NB4 (cell line): ENCODE data around the gene IQGAP2.

Source experiments
- DNase-seq: peaks from one replicate; pipeline ENCODE4 v3.0.0; 2010; ENCODE audit warnings: low read depth
- H3K4me3 ChIP-seq: one replicate; pipeline ENCODE4 v1.5.1; 2011; ENCODE audit warnings: mild to moderate bottlenecking, low read depth, low read length, moderate library complexity
- CTCF ChIP-seq: IDR thresholded peaks from one replicate; pipeline ENCODE4 v1.5.1; 2012; ENCODE audit warnings: low read depth, low read length
- MAX ChIP-seq: IDR thresholded peaks from 2 replicates; pipeline ENCODE4 v1.6.1; 2011; ENCODE audit warnings: low read depth, low read length
- MYC ChIP-seq: IDR thresholded peaks from 2 replicates; pipeline ENCODE4 v1.6.1; 2011; ENCODE audit warnings: low read depth, low read length
- POLR2A ChIP-seq: IDR thresholded peaks from 2 replicates; pipeline ENCODE4 v1.6.1; 2011; ENCODE audit warnings: mild to moderate bottlenecking; ENCODE audit not compliant: insufficient read length; ENCODE audit errors: extremely low read depth

The IQGAP2 gene

GRCh38 chr5:76449606-76450005, 46.5 kb downstream of the IQGAP2 start:
- H3K4me3 ChIP-seq, result no peak overlapping the region
- TF ChIP-seq MAX (no peak), MYC (no peak), POLR2A (no peak), CTCF (no peak)
- no peak for DNase-seq

- TF ChIP-seq POLR2A (no peak), CTCF (no peak), MAX (no peak), MYC (no peak)
- H3K4me3 ChIP-seq, result no peak overlapping the region
- no peak for DNase-seq
Measured at GRCh38 chr5:76450054-76450453, 47.0 kb downstream of the IQGAP2 start.

GRCh38 chr5:76451031-76451701, 48.1 kb downstream of the IQGAP2 start:
- no peak overlapping the region for H3K4me3 ChIP-seq
- TF ChIP-seq MYC (no peak), CTCF (no peak), MAX (no peak), POLR2A (no peak)
- DNase-seq, result peak; percentile 48

GRCh38 chr5:76455531-76456133, 52.5 kb downstream of the IQGAP2 start:
- DNase-seq, result no peak
- H3K4me3 ChIP-seq, result no peak overlapping the region
- no peak for TF ChIP-seq MAX
- no peak for TF ChIP-seq CTCF
- TF ChIP-seq MYC, result no peak

- no peak overlapping the region for H3K4me3 ChIP-seq
- TF ChIP-seq POLR2A, result no peak
- no peak for TF ChIP-seq CTCF
- no peak for DNase-seq
Measured at GRCh38 chr5:76456258-76456657, 53.2 kb downstream of the IQGAP2 start.
